Chondrocyte (in vitro differentiated cells): ENCODE data around the gene WDR77. TPM values are rescaled to one million over a fixed set of nuclear protein-coding genes. Genes with fewer than 3 reads are reported as not detected.

ENCODE experiments used
- DNase-seq: peaks from one replicate; pipeline ENCODE4 v3.0.0; 2021; ENCODE audit warnings: mixed read lengths, low spot score
- H3K27ac Mint-ChIP-seq: one replicate; pipeline ENCODE4 v1.8.0; 2021; ENCODE audit warnings: mild to moderate bottlenecking, moderate library complexity, mixed read lengths; ENCODE audit not compliant: unreplicated experiment
- H3K27me3 Mint-ChIP-seq: 2 replicates; pipeline ENCODE4 v1.8.0; 2021; ENCODE audit warnings: low read depth, mixed read lengths
- H3K36me3 Mint-ChIP-seq: 2 replicates; pipeline ENCODE4 v1.8.0; 2021; ENCODE audit warnings: low read depth, mixed read lengths
- H3K4me1 Mint-ChIP-seq: 2 replicates; pipeline ENCODE4 v1.8.0; 2021; ENCODE audit warnings: low read depth, mild to moderate bottlenecking, mixed read lengths
- H3K4me3 Mint-ChIP-seq: one replicate; pipeline ENCODE4 v1.8.0; 2021; ENCODE audit warnings: mild to moderate bottlenecking, moderate library complexity, mixed read lengths; ENCODE audit not compliant: unreplicated experiment
- H3K9me3 Mint-ChIP-seq: 2 replicates; pipeline ENCODE4 v1.8.0; 2021; ENCODE audit warnings: low read depth, mixed read lengths
- CTCF ChIP-seq: fragments of 200-600 bp; sonication (generic); IDR thresholded peaks from 2 replicates; pipeline ENCODE4 v1.5.0; 2021; ENCODE audit warnings: antibody characterized with exemption, mild to moderate bottlenecking, moderate library complexity
- total RNA-seq: library from RNA; stranded (reverse); gene quantifications from 3 replicates; pipeline ENCODE4 v1.2.1, GENCODE V29; 2021

Gene WDR77
- total RNA-seq, 1 donor from 2014 or later, result 19.5 TPM

DNA sequence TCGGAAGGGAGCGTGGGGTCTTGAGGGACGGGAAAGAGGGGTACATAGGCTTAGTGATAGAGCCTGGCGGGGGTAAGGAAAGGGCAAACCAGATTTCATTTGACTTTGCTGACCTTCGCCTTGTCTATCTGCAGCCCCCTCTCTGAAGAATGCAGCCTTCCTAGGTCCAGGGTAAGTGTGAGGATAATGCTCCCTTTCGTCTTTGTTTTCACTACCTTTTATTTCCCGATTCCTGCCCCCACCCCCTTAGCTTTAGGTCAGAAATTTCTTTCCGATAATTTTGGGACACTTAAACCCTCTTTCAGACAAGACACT lies 604 bp upstream of the WDR77 start:
- peak overlapping the region; percentile 100 for H3K4me3 Mint-ChIP-seq
- peaks cover 47% of the 10 kb centered on the region for H3K4me1 Mint-ChIP-seq
- TF ChIP-seq CTCF, result no peak
- peak overlapping the region; percentile 99 for H3K27ac Mint-ChIP-seq
- no peaks in the 10 kb centered on the region for H3K9me3 Mint-ChIP-seq
- H3K36me3 Mint-ChIP-seq, result peaks cover 6% of the 10 kb centered on the region
- DNase-seq, result no peak
- no peaks in the 10 kb centered on the region for H3K27me3 Mint-ChIP-seq

- peak overlapping the region; percentile 100 for H3K4me3 Mint-ChIP-seq
- H3K4me1 Mint-ChIP-seq, result peaks cover 47% of the 10 kb centered on the region
- peaks cover 12% of the 10 kb centered on the region for H3K36me3 Mint-ChIP-seq
- DNase-seq, result no peak
- H3K9me3 Mint-ChIP-seq, result no peaks in the 10 kb centered on the region
- peak overlapping the region; percentile 99 for H3K27ac Mint-ChIP-seq
- no peak for TF ChIP-seq CTCF
- no peaks in the 10 kb centered on the region for H3K27me3 Mint-ChIP-seq
Observed at GRCh38 chr1:111448482-111448917, 556 bp downstream of the WDR77 start.

- peaks cover 20% of the 10 kb centered on the region for H3K36me3 Mint-ChIP-seq
- no peak for TF ChIP-seq CTCF
- peaks cover 47% of the 10 kb centered on the region for H3K4me1 Mint-ChIP-seq
- H3K27me3 Mint-ChIP-seq, result no peaks in the 10 kb centered on the region
- H3K27ac Mint-ChIP-seq, result no peak overlapping the region
- no peaks in the 10 kb centered on the region for H3K9me3 Mint-ChIP-seq
- peak overlapping the region; percentile 100 for H3K4me3 Mint-ChIP-seq
- no peak for DNase-seq
Observed at GRCh38 chr1:111446967-111447892, 1.8 kb downstream of the WDR77 start.

GRCh38 chr1:111446546-111446945 lies 2.5 kb downstream of the WDR77 start:
- no peak overlapping the region for H3K4me3 Mint-ChIP-seq

GRCh38 chr1:111444031-111444430 lies 5.0 kb downstream of the WDR77 start:
- no peak for TF ChIP-seq CTCF
- peaks cover 24% of the 10 kb centered on the region for H3K4me1 Mint-ChIP-seq
- no peak overlapping the region for H3K4me3 Mint-ChIP-seq
- no peak overlapping the region for H3K27ac Mint-ChIP-seq
- peaks cover 39% of the 10 kb centered on the region for H3K36me3 Mint-ChIP-seq
- H3K27me3 Mint-ChIP-seq, result no peaks in the 10 kb centered on the region
- H3K9me3 Mint-ChIP-seq, result no peaks in the 10 kb centered on the region
- DNase-seq, result no peak

More at GRCh38 chr1:111446546-111446945, 2.5 kb downstream of the WDR77 start:
- no peak for DNase-seq
- Mint-ChIP-seq H3K27ac (no peak overlapping the region), H3K4me1 (peaks cover 42% of the 10 kb centered on the region), H3K9me3 (no peaks in the 10 kb centered on the region), H3K36me3 (peaks cover 25% of the 10 kb centered on the region), H3K27me3 (no peaks in the 10 kb centered on the region)
- no peak for TF ChIP-seq CTCF
